Loucy (cell line): ENCODE measurements around the gene TEAD1.
"Not testable (repeated sequence)": the region's sequence is repeated elsewhere in the genome, so short reads cannot be mapped to it uniquely, and the experiment has no call there.

Experiments used
- H2AFZ ChIP-seq: fragments of 200-600 bp; sonication (generic); 2 replicates; pipeline ENCODE4 v1.6.0; 2016; ENCODE audit warnings: antibody characterized with exemption, mild to moderate bottlenecking, low read length, moderate library complexity
- H3F3A ChIP-seq: fragments of 200-600 bp; 2 replicates; pipeline ENCODE4 v1.6.0; 2016; ENCODE audit warnings: antibody characterized with exemption, low read depth, mild to moderate bottlenecking
- H3K27me3 ChIP-seq: fragments of 200-600 bp; sonication (generic); 2 replicates; pipeline ENCODE4 v1.6.1; 2014; ENCODE audit warnings: low read length, mild to moderate bottlenecking; ENCODE audit not compliant: insufficient read depth, poor library complexity, severe bottlenecking
- H3K36me3 ChIP-seq: fragments of 200-600 bp; sonication (generic); 2 replicates; pipeline ENCODE4 v1.6.1; 2016; ENCODE audit warnings: low read length; ENCODE audit not compliant: insufficient read depth
- H3K4me1 ChIP-seq: fragments of 200-600 bp; sonication (generic); 2 replicates; pipeline ENCODE4 v1.5.1; 2014; ENCODE audit warnings: low read length, mild to moderate bottlenecking; ENCODE audit not compliant: insufficient read depth, poor library complexity, severe bottlenecking
- H3K4me2 ChIP-seq: fragments of 200-600 bp; sonication (generic); 2 replicates; pipeline ENCODE4 v1.6.0; 2014; ENCODE audit warnings: antibody characterized with exemption, low read length, low read depth, mild to moderate bottlenecking; ENCODE audit not compliant: poor library complexity, severe bottlenecking
- H3K4me3 ChIP-seq: fragments of 200-600 bp; sonication (generic); 2 replicates; pipeline ENCODE4 v1.5.1; 2014; ENCODE audit warnings: low read length, mild to moderate bottlenecking, mixed read lengths; ENCODE audit not compliant: poor library complexity, severe bottlenecking
- H3K79me2 ChIP-seq: fragments of 200-600 bp; sonication (generic); 2 replicates; pipeline ENCODE4 v1.6.1; 2014; ENCODE audit warnings: low read length; ENCODE audit not compliant: insufficient read depth
- H3K9ac ChIP-seq: fragments of 200-600 bp; sonication (generic); 2 replicates; pipeline ENCODE4 v1.6.0; 2014; ENCODE audit warnings: mild to moderate bottlenecking, low read depth, low read length, moderate library complexity; ENCODE audit not compliant: poor library complexity, severe bottlenecking
- H3K9me2 ChIP-seq: fragments of 200-600 bp; sonication (generic); replicated peaks from 2 replicates; pipeline ENCODE4 v1.6.1; 2016; ENCODE audit warnings: low read depth, low read length, mixed read lengths
- H3K9me3 ChIP-seq: fragments of 200-600 bp; sonication (generic); 2 replicates; pipeline ENCODE4 v1.6.1; 2014; ENCODE audit warnings: mild to moderate bottlenecking, antibody characterized with exemption, low read length, low read depth; ENCODE audit not compliant: insufficient read depth
- H4K20me1 ChIP-seq: fragments of 200-600 bp; sonication (generic); 2 replicates; pipeline ENCODE4 v1.6.0; 2014; ENCODE audit warnings: antibody characterized with exemption, low read length, mild to moderate bottlenecking; ENCODE audit not compliant: insufficient read depth, poor library complexity, severe bottlenecking
- CTCF ChIP-seq: fragments of 200-600 bp; sonication (generic); conservative IDR thresholded peaks from 2 replicates; pipeline ENCODE4 v1.5.1; 2014; ENCODE audit warnings: mild to moderate bottlenecking, antibody characterized with exemption, low read length
- EZH2phosphoT487 ChIP-seq: fragments of 200-600 bp; IDR thresholded peaks from 2 replicates; pipeline ENCODE4 v1.6.1; 2018; ENCODE audit warnings: antibody characterized with exemption, mild to moderate bottlenecking, moderate library complexity, borderline replicate concordance

Gene TEAD1

GRCh38 chr11:12871788-12872321, 197.6 kb downstream of the TEAD1 start:
- H3K36me3 ChIP-seq, result no peaks in the 10 kb centered on the region
- H4K20me1 ChIP-seq, result no peaks in the 10 kb centered on the region
- H3K27me3 ChIP-seq, result no peaks in the 10 kb centered on the region
- H3K9me2 ChIP-seq, result no peaks in the 10 kb centered on the region
- no peak overlapping the region for H3K4me3 ChIP-seq
- H3K4me2 ChIP-seq, result no peak overlapping the region
- no peaks in the 10 kb centered on the region for H3K9me3 ChIP-seq
- no peaks in the 10 kb centered on the region for H3K4me1 ChIP-seq
- H2AFZ ChIP-seq, result no peak overlapping the region
- no peaks in the 10 kb centered on the region for H3F3A ChIP-seq
- H3K79me2 ChIP-seq, result no peaks in the 10 kb centered on the region
- TF ChIP-seq CTCF (no peak), EZH2phosphoT487 (no peak)
- H3K9ac ChIP-seq, result no peak overlapping the region

GRCh38 chr11:12876340-12876739, 202.1 kb downstream of the TEAD1 start:
- TF ChIP-seq CTCF (no peak), EZH2phosphoT487 (no peak)
- H3K36me3 ChIP-seq, result no peaks in the 10 kb centered on the region
- H3K9ac ChIP-seq, result no peak overlapping the region
- no peak overlapping the region for H3K4me2 ChIP-seq
- no peaks in the 10 kb centered on the region for H4K20me1 ChIP-seq
- H3K4me3 ChIP-seq, result no peak overlapping the region
- no peaks in the 10 kb centered on the region for H3F3A ChIP-seq
- H3K9me2 ChIP-seq, result no peaks in the 10 kb centered on the region
- no peaks in the 10 kb centered on the region for H3K9me3 ChIP-seq
- no peaks in the 10 kb centered on the region for H3K27me3 ChIP-seq
- no peaks in the 10 kb centered on the region for H3K4me1 ChIP-seq
- no peaks in the 10 kb centered on the region for H3K79me2 ChIP-seq
- H2AFZ ChIP-seq, result no peak overlapping the region

- no peak overlapping the region for H3K9ac ChIP-seq
- no peaks in the 10 kb centered on the region for H4K20me1 ChIP-seq
- H3F3A ChIP-seq, result no peaks in the 10 kb centered on the region
- no peaks in the 10 kb centered on the region for H3K9me3 ChIP-seq
- H3K4me3 ChIP-seq, result no peak overlapping the region
- no peaks in the 10 kb centered on the region for H3K4me1 ChIP-seq
- H3K79me2 ChIP-seq, result no peaks in the 10 kb centered on the region
- H3K9me2 ChIP-seq, result no peaks in the 10 kb centered on the region
- no peak overlapping the region for H3K4me2 ChIP-seq
- H2AFZ ChIP-seq, result no peak overlapping the region
- no peaks in the 10 kb centered on the region for H3K27me3 ChIP-seq
- no peak for TF ChIP-seq EZH2phosphoT487
- no peaks in the 10 kb centered on the region for H3K36me3 ChIP-seq
These were observed 202.8 kb downstream of the TEAD1 start for GRCh38 chr11:12876988-12877387.

- H3K79me2 ChIP-seq, H2AFZ ChIP-seq, H3K27me3 ChIP-seq, H3K9me3 ChIP-seq, H3K4me3 ChIP-seq, H3K9ac ChIP-seq, H3K36me3 ChIP-seq, H4K20me1 ChIP-seq, H3K4me1 ChIP-seq, H3K4me2 ChIP-seq, H3K9me2 ChIP-seq, H3F3A ChIP-seq: not testable (repeated sequence)
These were observed 203.3 kb downstream of the TEAD1 start for GRCh38 chr11:12877508-12877907.
